Measurements from ENCODE around the gene KCNK2. TPM values are rescaled to one million over a fixed set of nuclear protein-coding genes. Genes with fewer than 3 reads are reported as not detected.

KCNK2 gene
- polyA plus RNA-seq, 3 donors: not detected

- no peaks in the 10 kb centered on the region for H3K4me1 Mint-ChIP-seq
- H3K9ac ChIP-seq (ENCODE audit: insufficient read depth, low read length, poor library complexity, severe bottlenecking): no peak overlapping the region
- no peak overlapping the region for H2AFZ ChIP-seq (ENCODE audit: insufficient read depth, low read depth, low read length, poor library complexity, severe bottlenecking)
- no peak overlapping the region for H3K27ac ChIP-seq (ENCODE audit: low read depth in 1 of 2, low read length in 2 of 2)
- 62% methylated on average over 2 of the region's 3 CpGs for WGBS (ENCODE audit: insufficient coverage)
- H3K36me3 Mint-ChIP-seq: no peaks in the 10 kb centered on the region
- H3K36me3 ChIP-seq (replicated peaks in 1 of 2; ENCODE audit: control insufficient read depth in 1 of 2, insufficient read depth in 2 of 2, low read length in 2 of 2): no peaks in the 10 kb centered on the region
- H3K79me2 ChIP-seq (ENCODE audit: insufficient read depth, low read length): no peaks in the 10 kb centered on the region
- intact Hi-C loops (cut with micrococcal nuclease): no loop called here
- TF ChIP-seq, protein P1, sequence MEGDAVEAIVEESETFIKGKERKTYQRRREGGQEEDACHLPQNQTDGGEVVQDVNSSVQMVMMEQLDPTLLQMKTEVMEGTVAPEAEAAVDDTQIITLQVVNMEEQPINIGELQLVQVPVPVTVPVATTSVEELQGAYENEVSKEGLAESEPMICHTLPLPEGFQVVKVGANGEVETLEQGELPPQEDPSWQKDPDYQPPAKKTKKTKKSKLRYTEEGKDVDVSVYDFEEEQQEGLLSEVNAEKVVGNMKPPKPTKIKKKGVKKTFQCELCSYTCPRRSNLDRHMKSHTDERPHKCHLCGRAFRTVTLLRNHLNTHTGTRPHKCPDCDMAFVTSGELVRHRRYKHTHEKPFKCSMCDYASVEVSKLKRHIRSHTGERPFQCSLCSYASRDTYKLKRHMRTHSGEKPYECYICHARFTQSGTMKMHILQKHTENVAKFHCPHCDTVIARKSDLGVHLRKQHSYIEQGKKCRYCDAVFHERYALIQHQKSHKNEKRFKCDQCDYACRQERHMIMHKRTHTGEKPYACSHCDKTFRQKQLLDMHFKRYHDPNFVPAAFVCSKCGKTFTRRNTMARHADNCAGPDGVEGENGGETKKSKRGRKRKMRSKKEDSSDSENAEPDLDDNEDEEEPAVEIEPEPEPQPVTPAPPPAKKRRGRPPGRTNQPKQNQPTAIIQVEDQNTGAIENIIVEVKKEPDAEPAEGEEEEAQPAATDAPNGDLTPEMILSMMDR (IDR thresholded peaks at IDR 0.05): no peak
- no peak overlapping the region for H3K27ac Mint-ChIP-seq
- no peak overlapping the region for H3K4me2 ChIP-seq (replicated peaks; ENCODE audit: extremely low read depth, low read length, poor library complexity, severe bottlenecking)
- H4K20me1 ChIP-seq (ENCODE audit: insufficient read depth, low read length): no peaks in the 10 kb centered on the region
- no peaks in the 10 kb centered on the region for H3K27me3 ChIP-seq (ENCODE audit: control insufficient read depth in 2 of 2, insufficient read depth in 2 of 2, low read length in 2 of 2)
- peaks cover 1 to 14% (median 9%) of the 10 kb centered on the region in 7 donors for H3K9me3 Mint-ChIP-seq
- DNase-seq: no peak
- H3K4me3 Mint-ChIP-seq: no peak overlapping the region
- H3K4me3 ChIP-seq (replicated peaks in 1 of 3; ENCODE audit: low read depth in 2 of 3, low read length in 3 of 3): no peak overlapping the region
- H3K4me1 ChIP-seq (ENCODE audit: control insufficient read depth in 1 of 2, insufficient read depth in 2 of 2, low read length in 2 of 2): no peaks in the 10 kb centered on the region
- H3K27me3 Mint-ChIP-seq (ENCODE audit: low read depth in 3 of 3): no peaks in the 10 kb centered on the region
- H3K9me3 ChIP-seq (replicated peaks in 1 of 2; ENCODE audit: control insufficient read depth in 1 of 2, insufficient read depth in 1 of 2, low read length in 2 of 2): peaks cover 0 to 7% of the 10 kb centered on the region in 2 donors
Measured at GRCh38 chr1:215269955-215270354, 187.4 kb downstream of the KCNK2 start.

DNA sequence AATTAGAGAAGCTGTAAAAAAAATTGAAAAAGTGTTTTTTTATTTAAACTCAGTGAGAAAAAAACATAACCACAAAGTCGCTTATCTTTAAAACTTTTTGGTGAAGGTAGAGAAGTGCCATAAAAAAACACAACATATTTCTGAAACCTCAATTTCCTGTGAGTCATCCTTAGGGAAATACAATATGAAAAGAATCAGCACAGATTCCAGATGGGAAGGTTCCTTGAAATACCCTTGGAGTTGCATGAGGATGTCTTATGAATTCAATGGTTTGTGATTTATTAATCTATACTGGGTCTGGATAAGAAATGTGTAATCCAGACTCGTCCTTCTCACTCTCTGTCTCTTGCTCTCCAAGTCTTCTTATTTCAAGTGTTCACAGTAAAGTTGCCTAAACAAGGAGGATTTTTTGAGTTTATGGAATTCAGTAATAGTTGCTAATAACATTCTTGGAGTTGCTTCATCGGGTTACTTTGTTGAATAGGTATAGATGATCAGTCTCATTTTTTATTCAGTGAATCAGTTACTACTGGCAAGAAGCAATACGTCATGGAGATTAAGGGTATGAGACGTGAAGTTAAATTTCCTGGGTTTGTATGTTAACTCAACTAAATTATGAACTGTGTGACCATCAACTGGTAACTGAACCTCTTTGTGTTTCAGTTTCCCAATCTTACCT is 191.4 kb downstream of the KCNK2 start:
- no peaks in the 10 kb centered on the region for H4K20me1 ChIP-seq (ENCODE audit: insufficient read depth, low read length)
- H3K27me3 ChIP-seq (ENCODE audit: control insufficient read depth in 2 of 2, insufficient read depth in 2 of 2, low read length in 2 of 2): no peaks in the 10 kb centered on the region
- Mint-ChIP-seq H3K9me3 (peaks cover 1 to 15% (median 8%) of the 10 kb centered on the region in 7 donors), H3K4me3 (no peak overlapping the region), H3K36me3 (no peaks in the 10 kb centered on the region), H3K4me1 (no peaks in the 10 kb centered on the region), H3K27me3 (ENCODE audit: low read depth in 3 of 3) (peaks cover 0 to 1% (median 0%) of the 10 kb centered on the region in 3 donors), H3K27ac (no peak overlapping the region)
- intact Hi-C loops (cut with micrococcal nuclease): no loop called here
- WGBS (ENCODE audit: insufficient coverage): no CpG with 5 or more reads among the region's 5 CpGs
- no peak for DNase-seq
- TF ChIP-seq, protein P1 (IDR thresholded peaks at IDR 0.05): no peak
- peaks cover 0 to 7% of the 10 kb centered on the region in 2 donors for H3K9me3 ChIP-seq (replicated peaks in 1 of 2; ENCODE audit: control insufficient read depth in 1 of 2, insufficient read depth in 1 of 2, low read length in 2 of 2)
- H3K27ac ChIP-seq (ENCODE audit: low read depth in 1 of 2, low read length in 2 of 2): no peak overlapping the region
- no peak overlapping the region for H3K4me3 ChIP-seq (replicated peaks in 1 of 3; ENCODE audit: low read depth in 2 of 3, low read length in 3 of 3)
- H3K4me2 ChIP-seq (replicated peaks; ENCODE audit: extremely low read depth, low read length, poor library complexity, severe bottlenecking): no peak overlapping the region
- H2AFZ ChIP-seq (ENCODE audit: insufficient read depth, low read depth, low read length, poor library complexity, severe bottlenecking): no peak overlapping the region
- H3K79me2 ChIP-seq (ENCODE audit: insufficient read depth, low read length): no peaks in the 10 kb centered on the region
- no peak overlapping the region for H3K9ac ChIP-seq (ENCODE audit: insufficient read depth, low read length, poor library complexity, severe bottlenecking)
- H3K4me1 ChIP-seq (ENCODE audit: control insufficient read depth in 1 of 2, insufficient read depth in 2 of 2, low read length in 2 of 2): no peaks in the 10 kb centered on the region
- no peaks in the 10 kb centered on the region for H3K36me3 ChIP-seq (replicated peaks in 1 of 2; ENCODE audit: control insufficient read depth in 1 of 2, insufficient read depth in 2 of 2, low read length in 2 of 2)

Measured in CD14-positive monocyte (primary cell).